ENCODE results near the gene ZNF358.

DNA sequence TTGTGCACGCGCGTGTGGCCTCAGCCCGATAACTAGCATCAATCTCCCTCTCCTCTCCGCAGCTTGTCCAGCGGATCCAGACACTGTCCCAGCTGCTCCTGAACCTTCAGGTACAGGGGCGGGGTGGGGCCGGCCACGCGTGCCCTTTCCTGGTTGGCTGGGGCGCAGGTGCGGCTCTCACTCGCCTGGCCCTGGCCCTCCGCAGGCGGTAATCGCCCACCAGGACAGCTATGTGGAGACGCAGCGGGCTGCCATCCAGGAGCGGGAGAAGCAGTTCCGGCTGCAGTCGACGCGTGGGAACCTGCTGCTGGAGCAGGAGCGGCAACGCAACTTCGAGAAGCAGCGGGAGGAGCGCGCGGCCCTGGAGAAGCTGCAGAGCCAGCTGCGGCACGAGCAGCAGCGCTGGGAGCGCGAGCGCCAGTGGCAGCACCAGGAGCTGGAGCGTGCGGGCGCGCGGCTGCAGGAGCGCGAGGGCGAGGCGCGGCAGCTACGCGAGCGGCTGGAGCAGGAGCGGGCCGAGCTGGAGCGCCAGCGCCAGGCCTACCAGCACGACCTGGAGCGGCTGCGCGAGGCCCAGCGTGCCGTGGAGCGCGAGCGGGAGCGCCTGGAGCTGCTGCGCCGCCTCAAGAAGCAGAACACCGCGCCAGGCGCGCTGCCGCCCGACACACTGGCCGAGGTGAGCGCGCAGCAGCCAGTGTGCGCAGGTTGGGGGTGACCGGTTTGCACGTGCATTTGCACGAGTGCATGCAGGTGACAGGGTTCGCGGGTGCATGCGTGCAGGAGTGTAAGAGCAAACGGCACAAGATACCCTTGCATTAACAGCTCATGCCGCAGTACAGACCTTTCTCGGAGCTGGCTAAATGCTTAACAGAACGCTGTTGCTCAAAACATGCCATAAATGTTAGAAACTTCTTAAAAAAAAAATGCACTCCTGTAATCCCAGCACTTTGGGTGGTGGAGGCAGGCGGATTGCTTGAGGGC lies 48.6 kb upstream of the ZNF358 start:
- TF ChIP-seq, protein P1, sequence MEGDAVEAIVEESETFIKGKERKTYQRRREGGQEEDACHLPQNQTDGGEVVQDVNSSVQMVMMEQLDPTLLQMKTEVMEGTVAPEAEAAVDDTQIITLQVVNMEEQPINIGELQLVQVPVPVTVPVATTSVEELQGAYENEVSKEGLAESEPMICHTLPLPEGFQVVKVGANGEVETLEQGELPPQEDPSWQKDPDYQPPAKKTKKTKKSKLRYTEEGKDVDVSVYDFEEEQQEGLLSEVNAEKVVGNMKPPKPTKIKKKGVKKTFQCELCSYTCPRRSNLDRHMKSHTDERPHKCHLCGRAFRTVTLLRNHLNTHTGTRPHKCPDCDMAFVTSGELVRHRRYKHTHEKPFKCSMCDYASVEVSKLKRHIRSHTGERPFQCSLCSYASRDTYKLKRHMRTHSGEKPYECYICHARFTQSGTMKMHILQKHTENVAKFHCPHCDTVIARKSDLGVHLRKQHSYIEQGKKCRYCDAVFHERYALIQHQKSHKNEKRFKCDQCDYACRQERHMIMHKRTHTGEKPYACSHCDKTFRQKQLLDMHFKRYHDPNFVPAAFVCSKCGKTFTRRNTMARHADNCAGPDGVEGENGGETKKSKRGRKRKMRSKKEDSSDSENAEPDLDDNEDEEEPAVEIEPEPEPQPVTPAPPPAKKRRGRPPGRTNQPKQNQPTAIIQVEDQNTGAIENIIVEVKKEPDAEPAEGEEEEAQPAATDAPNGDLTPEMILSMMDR (IDR thresholded peaks at IDR 0.05), result no peak
- no peak for TF ChIP-seq POLR2A (IDR thresholded peaks at IDR 0.05)

Data from body of pancreas (tissue), 4 donors.